ENCODE results near the gene TNS3. TPM values are rescaled to one million over a fixed set of nuclear protein-coding genes. Genes with fewer than 3 reads are reported as not detected.

The TNS3 gene
- total RNA-seq, 2 donors from 2014 or later = 0.50 TPM; not detected in 1

DNA sequence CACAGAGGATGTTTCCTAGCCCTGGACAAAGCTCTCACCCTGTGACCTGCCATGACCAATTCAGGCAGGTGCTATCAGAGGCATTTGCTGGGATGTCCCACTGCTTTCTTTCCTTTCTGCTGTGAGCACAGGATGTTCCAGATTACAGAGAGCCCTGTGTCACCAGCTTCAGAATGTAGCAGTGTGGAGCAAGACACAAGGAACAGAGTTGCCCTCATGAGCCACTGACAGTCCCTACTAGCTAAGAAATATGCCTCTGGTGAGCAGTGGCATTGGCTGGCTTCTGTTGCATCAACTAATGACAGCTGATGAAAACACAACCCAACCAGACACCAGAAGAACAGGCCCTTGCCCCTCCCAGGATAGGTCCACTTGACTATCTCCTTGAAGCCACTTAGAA is 337.2 kb downstream of the TNS3 start:
- ATAC-seq = no peak
- H3K27me3 Mint-ChIP-seq = peaks cover 0 to 3% of the 10 kb centered on the region in 2 donors
- H3K27ac Mint-ChIP-seq = no peak overlapping the region
- DNase-seq (ENCODE audit: low spot score) = no peak
- no peaks in the 10 kb centered on the region for H3K36me3 Mint-ChIP-seq
- H3K4me3 Mint-ChIP-seq = no peak overlapping the region
- H3K9me3 Mint-ChIP-seq = no peaks in the 10 kb centered on the region
- no peaks in the 10 kb centered on the region for H3K4me1 Mint-ChIP-seq (ENCODE audit: low read depth in 2 of 2)

DNA sequence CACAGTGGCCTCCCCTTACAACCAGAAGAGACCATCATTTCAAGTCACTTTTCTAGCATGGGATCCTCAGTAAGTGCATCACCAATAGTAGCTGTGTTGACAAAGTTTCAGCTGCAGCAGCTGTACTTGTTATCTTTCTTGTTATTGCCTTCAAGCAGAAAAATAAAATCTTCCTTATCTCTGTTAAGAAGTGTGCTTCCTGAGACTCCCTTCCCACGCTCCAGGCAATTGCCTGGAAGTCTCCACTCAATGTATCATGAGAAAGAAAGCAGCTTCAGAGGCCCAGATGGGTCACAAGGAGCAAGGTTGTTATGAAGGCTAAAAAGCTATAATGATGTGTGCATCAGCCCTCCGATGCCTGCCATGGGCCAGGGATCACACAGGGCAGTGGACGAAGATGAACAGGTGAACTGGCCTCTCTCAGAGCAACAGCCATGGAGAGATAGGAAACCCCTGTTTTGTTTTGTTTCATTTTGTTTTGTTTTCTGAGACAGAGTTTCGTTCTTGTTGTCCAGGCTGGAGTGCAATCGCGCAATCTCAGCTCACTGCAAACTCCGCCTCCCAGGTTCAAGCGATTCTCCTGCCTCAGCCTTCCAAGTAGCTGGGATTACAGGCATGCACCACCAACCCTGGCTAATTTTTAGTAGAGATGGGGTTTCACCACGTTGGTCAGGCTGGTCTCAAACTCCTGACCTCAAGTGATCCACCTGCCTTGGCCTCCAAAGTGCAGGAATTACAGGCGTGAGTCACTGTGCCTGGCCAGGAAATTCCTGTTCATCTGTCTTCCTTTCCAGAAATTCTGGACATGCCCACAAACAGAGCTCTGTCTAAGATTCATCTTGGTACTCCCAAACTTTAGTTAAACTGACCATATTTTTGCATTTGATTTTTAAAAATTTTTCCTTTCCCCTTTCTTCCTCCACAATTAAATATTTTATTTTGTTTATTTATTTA is 340.5 kb downstream of the TNS3 start:
- no peak overlapping the region for H3K4me3 Mint-ChIP-seq
- ATAC-seq = no peak
- no peak for DNase-seq (ENCODE audit: low spot score)
- no peak overlapping the region for H3K27ac Mint-ChIP-seq
- no peaks in the 10 kb centered on the region for H3K36me3 Mint-ChIP-seq
- no peaks in the 10 kb centered on the region for H3K9me3 Mint-ChIP-seq
- H3K4me1 Mint-ChIP-seq (ENCODE audit: low read depth in 2 of 2) = no peaks in the 10 kb centered on the region
- H3K27me3 Mint-ChIP-seq = no peaks in the 10 kb centered on the region

- Mint-ChIP-seq H3K9me3 (no peaks in the 10 kb centered on the region), H3K36me3 (no peaks in the 10 kb centered on the region), H3K4me3 (no peak overlapping the region), H3K27me3 (no peaks in the 10 kb centered on the region), H3K27ac (no peak overlapping the region), H3K4me1 (ENCODE audit: low read depth in 2 of 2) (no peaks in the 10 kb centered on the region)
- DNase-seq (ENCODE audit: low spot score) (no peak), ATAC-seq (no peak)
These were observed 341.9 kb downstream of the TNS3 start for GRCh38 chr7:47239931-47240421.

- H3K4me3 Mint-ChIP-seq = no peak overlapping the region
These were observed 342.9 kb downstream of the TNS3 start for GRCh38 chr7:47239034-47239433.

GRCh38 chr7:47236480-47237129 is 345.3 kb downstream of the TNS3 start:
- no peaks in the 10 kb centered on the region for H3K4me1 Mint-ChIP-seq (ENCODE audit: low read depth in 2 of 2)
- ATAC-seq (no peak), DNase-seq (ENCODE audit: low spot score) (no peak)
- no peak overlapping the region for H3K4me3 Mint-ChIP-seq
- no peaks in the 10 kb centered on the region for H3K27me3 Mint-ChIP-seq
- no peaks in the 10 kb centered on the region for H3K9me3 Mint-ChIP-seq
- H3K27ac Mint-ChIP-seq = no peak overlapping the region
- no peaks in the 10 kb centered on the region for H3K36me3 Mint-ChIP-seq

More at GRCh38 chr7:47239034-47239433, 342.9 kb downstream of the TNS3 start:
- H3K36me3 Mint-ChIP-seq = no peaks in the 10 kb centered on the region
- no peaks in the 10 kb centered on the region for H3K4me1 Mint-ChIP-seq (ENCODE audit: low read depth in 2 of 2)
- DNase-seq (ENCODE audit: low spot score) (no peak), ATAC-seq (no peak)
- H3K9me3 Mint-ChIP-seq = no peaks in the 10 kb centered on the region
- no peaks in the 10 kb centered on the region for H3K27me3 Mint-ChIP-seq
- no peak overlapping the region for H3K27ac Mint-ChIP-seq

DNA sequence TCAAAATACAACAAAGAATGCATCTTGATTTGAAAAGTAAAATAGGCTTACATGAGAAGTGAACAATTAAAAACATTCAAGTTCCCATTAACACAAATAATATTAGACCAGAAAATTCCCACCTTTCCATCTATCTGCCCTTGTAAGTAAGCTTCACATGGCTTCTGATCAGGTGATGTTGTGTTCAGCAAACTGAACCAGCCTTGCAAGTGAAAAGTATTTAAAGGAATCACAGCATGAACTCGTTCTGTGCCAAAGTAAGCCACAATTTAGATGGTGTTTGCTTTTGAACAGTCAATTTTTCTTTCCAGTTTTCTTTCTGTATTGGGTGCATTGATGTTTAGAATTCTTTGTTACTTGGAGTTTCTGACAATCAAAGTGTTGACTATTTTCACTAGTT is 347.9 kb downstream of the TNS3 start:
- Mint-ChIP-seq H3K4me3 (no peak overlapping the region), H3K27me3 (peaks cover 0 to under 1% of the 10 kb centered on the region in 2 donors), H3K9me3 (no peaks in the 10 kb centered on the region), H3K4me1 (ENCODE audit: low read depth in 2 of 2) (no peaks in the 10 kb centered on the region), H3K27ac (no peak overlapping the region), H3K36me3 (no peaks in the 10 kb centered on the region)
- ATAC-seq (no peak), DNase-seq (ENCODE audit: low spot score) (no peak)

- Mint-ChIP-seq H3K36me3 (no peaks in the 10 kb centered on the region), H3K27me3 (peaks cover 0 to 2% of the 10 kb centered on the region in 2 donors), H3K27ac (no peak overlapping the region), H3K4me3 (no peak overlapping the region), H3K4me1 (ENCODE audit: low read depth in 2 of 2) (no peaks in the 10 kb centered on the region), H3K9me3 (no peaks in the 10 kb centered on the region)
- no peak for ATAC-seq
- no peak for DNase-seq (ENCODE audit: low spot score)
These were observed 349.0 kb downstream of the TNS3 start for GRCh38 chr7:47232751-47233412.

DNA sequence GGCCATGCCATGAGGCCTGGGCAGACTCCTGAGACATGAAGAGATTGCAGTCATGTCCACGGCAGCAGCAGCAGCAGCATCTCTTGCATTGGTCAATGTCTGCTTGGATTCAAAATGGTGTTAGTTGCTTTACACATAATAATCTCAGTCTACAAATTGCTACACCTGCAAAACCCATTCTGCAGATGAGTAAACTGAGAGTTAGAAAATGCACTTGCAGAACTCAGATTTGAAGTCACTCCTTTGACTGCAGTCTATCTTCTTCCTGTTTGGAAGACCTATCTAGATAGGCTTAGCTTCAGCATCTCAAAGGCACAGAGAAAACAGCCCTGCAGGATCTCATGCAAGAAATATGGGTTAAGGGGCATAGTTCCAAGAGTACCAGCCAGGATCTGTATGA is 350.3 kb downstream of the TNS3 start:
- no peak for ATAC-seq
- no peak for DNase-seq (ENCODE audit: low spot score)
- no peaks in the 10 kb centered on the region for H3K36me3 Mint-ChIP-seq
- no peaks in the 10 kb centered on the region for H3K9me3 Mint-ChIP-seq
- H3K27ac Mint-ChIP-seq = no peak overlapping the region
- H3K4me1 Mint-ChIP-seq (ENCODE audit: low read depth in 2 of 2) = no peaks in the 10 kb centered on the region
- no peak overlapping the region for H3K4me3 Mint-ChIP-seq
- peaks cover 6% of the 10 kb centered on the region in 2 donors for H3K27me3 Mint-ChIP-seq

DNA sequence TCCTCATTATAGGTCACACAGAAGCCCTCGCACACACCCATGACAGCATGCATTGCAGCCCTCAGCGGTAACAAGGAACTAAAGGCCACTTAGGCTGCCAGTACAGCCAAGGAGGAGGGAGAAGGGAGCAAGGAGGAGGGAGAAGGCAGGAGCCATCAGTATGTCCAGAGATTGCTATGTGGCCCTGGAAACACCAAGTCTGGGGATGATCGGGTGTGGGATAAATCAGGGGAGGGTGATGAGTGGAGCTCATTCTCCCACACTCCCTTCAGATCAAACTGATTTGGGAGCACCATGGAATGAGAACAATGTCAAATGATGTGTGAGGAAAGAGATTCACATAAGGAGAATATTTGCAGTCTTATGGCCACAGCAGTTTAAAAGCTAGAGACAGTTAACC is 350.9 kb downstream of the TNS3 start:
- Mint-ChIP-seq H3K27me3 (peaks cover 6% of the 10 kb centered on the region in 2 donors), H3K36me3 (no peaks in the 10 kb centered on the region), H3K9me3 (no peaks in the 10 kb centered on the region), H3K4me1 (ENCODE audit: low read depth in 2 of 2) (no peaks in the 10 kb centered on the region), H3K4me3 (no peak overlapping the region), H3K27ac (no peak overlapping the region)
- DNase-seq (ENCODE audit: low spot score) (no peak), ATAC-seq (no peak)

DNA sequence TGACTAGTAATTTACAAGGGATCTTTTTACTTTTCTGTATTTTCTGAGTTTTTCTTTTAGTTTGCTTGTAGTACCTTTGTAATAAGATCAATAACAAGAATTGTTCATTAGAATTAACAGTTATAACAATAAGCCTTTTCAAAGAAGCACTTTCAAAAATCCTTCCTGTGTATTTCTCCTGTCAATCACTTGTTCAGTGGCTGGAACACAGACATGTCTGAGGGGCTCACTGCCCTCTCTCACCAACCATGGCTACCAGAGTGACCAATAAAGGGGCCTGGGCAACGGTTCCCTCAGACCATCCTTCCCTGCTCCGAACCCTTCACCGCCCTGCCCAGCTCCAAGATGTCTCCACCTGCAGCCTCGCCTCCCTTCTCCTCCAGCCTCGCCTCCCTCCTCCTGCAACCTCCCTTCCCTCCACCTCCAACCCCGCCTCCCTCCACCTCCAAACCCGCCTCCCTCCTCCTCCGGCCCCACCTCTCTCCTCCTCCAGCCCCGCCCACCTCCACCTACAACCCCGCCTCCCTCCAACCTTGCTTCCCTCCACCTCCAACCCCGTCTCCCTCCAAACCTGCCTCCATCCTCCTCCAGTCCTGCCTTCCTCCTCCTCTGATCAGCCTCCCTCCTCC is 353.4 kb downstream of the TNS3 start:
- H3K27ac Mint-ChIP-seq = no peak overlapping the region
- ATAC-seq = no peak
- DNase-seq (ENCODE audit: low spot score) = no peak
- no peaks in the 10 kb centered on the region for H3K9me3 Mint-ChIP-seq
- H3K4me3 Mint-ChIP-seq = no peak overlapping the region
- H3K27me3 Mint-ChIP-seq = peaks cover 6% of the 10 kb centered on the region in 2 donors
- no peaks in the 10 kb centered on the region for H3K4me1 Mint-ChIP-seq (ENCODE audit: low read depth in 2 of 2)
- no peaks in the 10 kb centered on the region for H3K36me3 Mint-ChIP-seq

DNA sequence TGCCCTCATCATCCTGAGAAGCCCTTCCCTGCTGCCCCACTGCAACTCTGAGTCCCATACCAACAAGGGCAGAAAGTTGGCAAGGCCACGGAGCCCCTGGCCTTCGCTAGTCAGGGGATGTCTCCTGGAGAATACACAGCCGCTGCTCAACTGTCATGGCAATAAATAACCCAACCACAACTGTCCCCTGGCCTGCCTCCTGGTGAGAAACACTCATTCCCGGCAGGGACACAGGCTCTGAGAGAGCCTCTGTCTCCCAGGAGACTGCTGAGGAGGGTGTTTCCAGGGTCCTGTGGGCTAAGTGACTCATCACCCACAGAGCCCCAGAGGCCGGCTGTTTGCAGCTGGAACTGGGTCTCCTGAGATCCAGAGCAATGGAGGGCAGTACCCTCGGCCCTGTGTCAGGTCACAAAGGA is 354.1 kb downstream of the TNS3 start:
- H3K36me3 Mint-ChIP-seq = no peaks in the 10 kb centered on the region
- H3K4me3 Mint-ChIP-seq = no peak overlapping the region

GRCh38 chr7:47226696-47227095 is 355.2 kb downstream of the TNS3 start:
- ATAC-seq (no peak), DNase-seq (ENCODE audit: low spot score) (no peak)
- Mint-ChIP-seq H3K4me3 (no peak overlapping the region), H3K36me3 (no peaks in the 10 kb centered on the region), H3K4me1 (ENCODE audit: low read depth in 2 of 2) (no peaks in the 10 kb centered on the region), H3K27ac (no peak overlapping the region), H3K9me3 (no peaks in the 10 kb centered on the region), H3K27me3 (peaks cover 6% of the 10 kb centered on the region in 2 donors)

More for the DNA sequence above, 354.1 kb downstream of the TNS3 start:
- ATAC-seq = no peak
- no peak for DNase-seq (ENCODE audit: low spot score)
- H3K27me3 Mint-ChIP-seq = peaks cover 6% of the 10 kb centered on the region in 2 donors
- no peaks in the 10 kb centered on the region for H3K4me1 Mint-ChIP-seq (ENCODE audit: low read depth in 2 of 2)
- no peaks in the 10 kb centered on the region for H3K9me3 Mint-ChIP-seq
- no peak overlapping the region for H3K27ac Mint-ChIP-seq

GRCh38 chr7:47225387-47226131 is 356.4 kb downstream of the TNS3 start:
- peaks cover 6% of the 10 kb centered on the region in 2 donors for H3K27me3 Mint-ChIP-seq
- DNase-seq (ENCODE audit: low spot score) = no peak
- H3K27ac Mint-ChIP-seq = no peak overlapping the region
- H3K4me3 Mint-ChIP-seq = no peak overlapping the region
- no peak for ATAC-seq
- no peaks in the 10 kb centered on the region for H3K4me1 Mint-ChIP-seq (ENCODE audit: low read depth in 2 of 2)
- H3K9me3 Mint-ChIP-seq = no peaks in the 10 kb centered on the region
- no peaks in the 10 kb centered on the region for H3K36me3 Mint-ChIP-seq

All from natural killer cell treated with Interleukin-12 subunit alpha and Interleukin-12 subunit beta and Interleukin-15 and Interleukin-18, amount 100 ng/mL, for 72 hours (primary cell).